Adipose tissue (tissue), 3 donors: Measurements from ENCODE around the gene CFAP161. TPM values are rescaled to one million over a fixed set of nuclear protein-coding genes. Genes with fewer than 3 reads are reported as not detected.
"Not testable (repeated sequence)": the region's sequence is repeated elsewhere in the genome, so short reads cannot be mapped to it uniquely, and the experiment has no call there.

ENCODE experiments used
- H3K27ac ChIP-seq: one replicate; pipeline ENCODE4 v1.5.1; 2013; ENCODE audit warnings: low read depth, low read length
- WGBS, 3 donors: extraction: QIAGEN DNeasy Blood & Tissue Kit; methylation state at CpG; one replicate each; pipeline ENCODE4 v1.1.7; 2013; 5-methylcytosine and 5-hydroxymethylcytosine counted together
- polyA plus RNA-seq, 3 donors: library from polyadenylated mRNA; stranded (reverse); fragments of 200-250 nt; gene quantifications; one replicate each; pipeline ENCODE4 v1.2.3, GENCODE V29; 2013
- donor health status: healthy with polysubstance abuse.
- donor health status: Bipolar disorder and iron deficiency.
- donor health status: healthy.

CFAP161 gene
- polyA plus RNA-seq, 3 donors: 0.03 to 0.56 (median 0.42) TPM

- WGBS, 3 donors: 49 to 68% (median 58%) methylated on average over 1 of the region's 1 CpG
- no peak overlapping the region for H3K27ac ChIP-seq
These were observed 12.4 kb downstream of the CFAP161 start for GRCh38 chr15:81146466-81146865.

- 66 to 89% (median 84%) methylated on average over 7 of the region's 7 CpGs for WGBS, 3 donors
- no peak overlapping the region for H3K27ac ChIP-seq
These were observed 17.3 kb downstream of the CFAP161 start for GRCh38 chr15:81151389-81151788.

GRCh38 chr15:81152339-81152738, 18.3 kb downstream of the CFAP161 start:
- WGBS, 3 donors: 80 to 96% (median 94%) methylated on average over 4 of the region's 4 CpGs
- H3K27ac ChIP-seq: no peak overlapping the region

GRCh38 chr15:81152799-81153198, 18.7 kb downstream of the CFAP161 start:
- 84 to 93% (median 92%) methylated on average over 4 of the region's 4 CpGs for WGBS, 3 donors
- H3K27ac ChIP-seq: no peak overlapping the region

GRCh38 chr15:81155375-81156218, 21.5 kb downstream of the CFAP161 start:
- H3K27ac ChIP-seq: no peak overlapping the region
- WGBS, 3 donors: 45 to 49% (median 47%) methylated on average over 10 of the region's 10 CpGs

GRCh38 chr15:81156324-81156723, 22.3 kb downstream of the CFAP161 start:
- 91 to 96% (median 93%) methylated on average over 3 of the region's 3 CpGs for WGBS, 3 donors
- H3K27ac ChIP-seq: no peak overlapping the region

- 50 to 59% (median 51%) methylated on average over 5 of the region's 5 CpGs for WGBS, 3 donors
- H3K27ac ChIP-seq: no peak overlapping the region
These were observed 23.3 kb downstream of the CFAP161 start for GRCh38 chr15:81157195-81157938.

GRCh38 chr15:81157939-81158223, 23.8 kb downstream of the CFAP161 start:
- WGBS, 3 donors: 90 to 97% (median 93%) methylated on average over 2 of the region's 2 CpGs
- H3K27ac ChIP-seq: no peak overlapping the region

- 41 to 95% (median 90%) methylated on average over 12 to 37 of the region's 37 CpGs for WGBS, 3 donors
These were observed 24.5 kb downstream of the CFAP161 start for GRCh38 chr15:81158561-81158960.

GRCh38 chr15:81160312-81161159, 26.5 kb downstream of the CFAP161 start:
- no peak overlapping the region for H3K27ac ChIP-seq
- 41 to 53% (median 42%) methylated on average over 11 of the region's 11 CpGs for WGBS, 3 donors

More at GRCh38 chr15:81158561-81158960, 24.5 kb downstream of the CFAP161 start:
- not testable (repeated sequence) for H3K27ac ChIP-seq

GRCh38 chr15:81161160-81161673, 27.1 kb downstream of the CFAP161 start:
- no peak overlapping the region for H3K27ac ChIP-seq
- WGBS, 3 donors: 25 to 54% (median 25%) methylated on average over 4 of the region's 4 CpGs

GRCh38 chr15:81161851-81162250, 27.8 kb downstream of the CFAP161 start:
- 43 to 70% (median 64%) methylated on average over 7 of the region's 7 CpGs for WGBS, 3 donors
- no peak overlapping the region for H3K27ac ChIP-seq

GRCh38 chr15:81163961-81164800, 30.1 kb downstream of the CFAP161 start:
- no peak overlapping the region for H3K27ac ChIP-seq

GRCh38 chr15:81165535-81165934, 31.5 kb downstream of the CFAP161 start:
- no peak overlapping the region for H3K27ac ChIP-seq
- 81 to 95% (median 94%) methylated on average over 3 of the region's 3 CpGs for WGBS, 3 donors

More at GRCh38 chr15:81163961-81164800, 30.1 kb downstream of the CFAP161 start:
- 58 to 85% (median 73%) methylated on average over 3 of the region's 3 CpGs for WGBS, 3 donors

- H3K27ac ChIP-seq: no peak overlapping the region
- 68 to 79% (median 68%) methylated on average over 3 of the region's 3 CpGs for WGBS, 3 donors
These were observed 32.7 kb downstream of the CFAP161 start for GRCh38 chr15:81166636-81167305.

- no peak overlapping the region for H3K27ac ChIP-seq
- WGBS, 3 donors: 94 to 97% (median 95%) methylated on average over 2 of the region's 2 CpGs
These were observed 34.1 kb downstream of the CFAP161 start for GRCh38 chr15:81168131-81168526.

- 90 to 96% (median 95%) methylated on average over 2 of the region's 2 CpGs for WGBS, 3 donors
- H3K27ac ChIP-seq: no peak overlapping the region
These were observed 34.6 kb downstream of the CFAP161 start for GRCh38 chr15:81168644-81169043.
